Right lobe of liver (tissue), 4 donors: ENCODE data around the gene CDK14.

Experiments
- CTCF ChIP-seq, 4 donors: fragments of 200-600 bp in 3 of 4; fragments of 450-650 bp in 1 of 4; IDR thresholded peaks; one replicate each; pipeline versions ENCODE4 v1.5.1 to v1.8.0; 2016 to 2022; ENCODE audit warnings: antibody characterized with exemption in 4 of 4, mild to moderate bottlenecking in 2 of 4
- POLR2A ChIP-seq: fragments of 450-650 bp; IDR thresholded peaks from one replicate; pipeline ENCODE4 v1.6.1; 2017; ENCODE audit warnings: antibody characterized with exemption, mild to moderate bottlenecking
- donor health status: DM: no; HTN: no; CAD: no.
- donor health status: DM: no; HTN: no; CAD: no.
- donor health status: DM: no; HTN: yes; CAD: no.

GRCh38 chr7:90594751-90595317, 1.3 kb upstream of the CDK14 start:
- TF ChIP-seq POLR2A = no peak
- no peak for TF ChIP-seq CTCF (IDR thresholded peaks at IDR 0.05)
